Stomach (tissue), 8 donors: ENCODE results near the gene HCRT. TPM values are rescaled to one million over a fixed set of nuclear protein-coding genes. Genes with fewer than 3 reads are reported as not detected.

Experiments
- polyA plus RNA-seq, 3 donors: library from polyadenylated mRNA; stranded (reverse); fragments of 200-250 nt; gene quantifications; one replicate each; pipeline ENCODE4 v1.2.3, GENCODE V29; 2013
- total RNA-seq, 5 donors: library from RNA; depleted of rRNA; stranded (reverse); fragments of >200 nt; gene quantifications; one replicate each; pipeline versions ENCODE4 v1.1.0 to v1.2.3, GENCODE V29; 2014 to 2016
- donor health status: healthy with polysubstance abuse.
- donor health status: Bipolar disorder and iron deficiency.
- donor health status: healthy.

The HCRT gene
- total and polyA plus RNA-seq, 8 donors, result not detected

Other genes with a start within 250 kb of the HCRT start
- gene CNP, start 218.7 kb downstream of the HCRT start, total RNA-seq, result 10 to 100 TPM; 21.0 to 47.2 (median 30.7) TPM
- 10 to 100 TPM; 27.3 to 29.1 (median 29.0) TPM for gene CNP, start 218.7 kb downstream of the HCRT start, polyA plus RNA-seq
- 100 to 1,000 TPM in 1 of 5 donors, 10 to 100 TPM in 4; 12.3 to 161 (median 61.6) TPM for gene DNAJC7, start 168.0 kb downstream of the HCRT start, total RNA-seq
- gene DNAJC7, start 168.0 kb downstream of the HCRT start, polyA plus RNA-seq, result 10 to 100 TPM; 66.7 to 93.3 (median 74.5) TPM
- 10 to 100 TPM in 4 of 5 donors, 1 to 10 TPM in 1; 7.5 to 27.4 (median 19.6) TPM for gene NKIRAS2, start 165.4 kb downstream of the HCRT start, total RNA-seq
- gene NKIRAS2, start 165.4 kb downstream of the HCRT start, polyA plus RNA-seq, result 10 to 100 TPM; 16.8 to 28.5 (median 27.6) TPM
- 1 to 10 TPM in 3 of 5 donors, not detected in 2; 1.8 to 5.2 (median 2.5) TPM for gene C17orf113, start 134.9 kb downstream of the HCRT start, total RNA-seq
- gene C17orf113, start 134.9 kb downstream of the HCRT start, polyA plus RNA-seq, result under 1 TPM; 0.31 to 0.92 (median 0.68) TPM
- under 1 TPM in 1 of 5 donors, not detected in 4; 0.87 TPM for gene ZNF385C, start 87.0 kb downstream of the HCRT start, total RNA-seq
- gene ZNF385C, start 87.0 kb downstream of the HCRT start, polyA plus RNA-seq, result 1 to 10 TPM in 1 of 3 donors, under 1 TPM in 2; 0.31 to 1.4 (median 0.53) TPM
- gene DHX58, start 72.7 kb downstream of the HCRT start, total RNA-seq, result 10 to 100 TPM in 2 of 5 donors, 1 to 10 TPM in 3; 3.2 to 21.9 (median 9.8) TPM
- 10 to 100 TPM; 15.1 to 23.4 (median 20.3) TPM for gene DHX58, start 72.7 kb downstream of the HCRT start, polyA plus RNA-seq
- gene KAT2A, start 64.1 kb downstream of the HCRT start, total RNA-seq, result 100 to 1,000 TPM in 1 of 5 donors, 10 to 100 TPM in 4; 10.1 to 114 (median 74.7) TPM
- 10 to 100 TPM; 25.0 to 90.2 (median 29.3) TPM for gene KAT2A, start 64.1 kb downstream of the HCRT start, polyA plus RNA-seq
- gene HSPB9, start 62.6 kb downstream of the HCRT start, total RNA-seq, result not detected
- gene HSPB9, start 62.6 kb downstream of the HCRT start, polyA plus RNA-seq, result under 1 TPM; 0.25 to 0.61 (median 0.35) TPM
- 100 to 1,000 TPM in 1 of 5 donors, 10 to 100 TPM in 4; 26.8 to 105 (median 69.2) TPM for gene RAB5C, start 30.5 kb downstream of the HCRT start, total RNA-seq
- 100 to 1,000 TPM in 2 of 3 donors, 10 to 100 TPM in 1; 67.0 to 225 (median 170) TPM for gene RAB5C, start 30.5 kb downstream of the HCRT start, polyA plus RNA-seq
- not detected for gene KCNH4, start 4.3 kb downstream of the HCRT start, total RNA-seq
- gene KCNH4, start 4.3 kb downstream of the HCRT start, polyA plus RNA-seq, result not detected
- 10 to 100 TPM in 3 of 5 donors, 1 to 10 TPM in 1, not detected in 1; 7.1 to 43.2 (median 13.5) TPM for gene GHDC, start 9.0 kb upstream of the HCRT start, total RNA-seq
- gene GHDC, start 9.0 kb upstream of the HCRT start, polyA plus RNA-seq, result 10 to 100 TPM; 11.3 to 14.5 (median 13.9) TPM
- gene STAT5B, start 90.9 kb upstream of the HCRT start, total RNA-seq, result 10 to 100 TPM; 51.4 to 86.2 (median 62.4) TPM
- gene STAT5B, start 90.9 kb upstream of the HCRT start, polyA plus RNA-seq, result 10 to 100 TPM; 18.9 to 24.1 (median 19.8) TPM
- 10 to 100 TPM; 16.2 to 81.7 (median 20.6) TPM for gene STAT5A, start 103.0 kb upstream of the HCRT start, total RNA-seq
- gene STAT5A, start 103.0 kb upstream of the HCRT start, polyA plus RNA-seq, result 10 to 100 TPM in 2 of 3 donors, 1 to 10 TPM in 1; 9.6 to 10.5 (median 10.5) TPM
- 100 to 1,000 TPM in 4 of 5 donors, 10 to 100 TPM in 1; 70.4 to 207 (median 159) TPM for gene STAT3, start 203.0 kb upstream of the HCRT start, total RNA-seq
- 10 to 100 TPM; 31.3 to 46.6 (median 42.3) TPM for gene STAT3, start 203.0 kb upstream of the HCRT start, polyA plus RNA-seq
- 100 to 1,000 TPM in 3 of 5 donors, 10 to 100 TPM in 2; 75.2 to 244 (median 162) TPM for gene CAVIN1, start 237.8 kb upstream of the HCRT start, total RNA-seq
- 100 to 1,000 TPM in 1 of 3 donors, 10 to 100 TPM in 2; 61.2 to 104 (median 94.2) TPM for gene CAVIN1, start 237.8 kb upstream of the HCRT start, polyA plus RNA-seq